ENCODE data around the gene UBA3. TPM values are rescaled to one million over a fixed set of nuclear protein-coding genes. Genes with fewer than 3 reads are reported as not detected.

Gene UBA3
- total RNA-seq, 1 donor from 2014 or later: 48.3 TPM

DNA sequence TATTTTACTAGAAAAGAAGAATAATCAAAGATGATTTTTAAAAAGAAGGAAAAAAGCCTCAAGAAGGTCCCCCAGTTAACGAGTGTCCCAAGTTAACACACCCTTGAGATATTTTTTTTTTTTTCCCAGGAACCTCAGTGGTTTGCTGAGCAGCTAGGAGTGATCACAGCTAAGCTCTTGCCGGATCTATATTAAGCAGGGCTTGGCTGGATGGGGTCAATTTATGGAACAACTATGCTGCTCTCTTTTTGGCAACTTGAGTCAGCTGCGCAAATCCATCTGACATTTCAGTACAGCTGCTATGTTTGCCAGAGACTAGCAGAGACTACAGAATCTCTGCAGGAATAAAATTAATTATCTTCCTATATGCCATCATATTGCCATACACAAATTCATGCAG, 42.2 kb upstream of the UBA3 start, which contains the start of gene LMOD3:
Gene LMOD3 (minus strand): TSS at position 193 of the 400 bp plus-strand sequence. CDS start 209 bp downstream, outside the sequence.
- DNase-seq (no peak), ATAC-seq (no peak)
- intact Hi-C loops (cut with DNase I): no loop called here
- H3K4me1 ChIP-seq: no peaks in the 10 kb centered on the region
- TF ChIP-seq, protein P1, sequence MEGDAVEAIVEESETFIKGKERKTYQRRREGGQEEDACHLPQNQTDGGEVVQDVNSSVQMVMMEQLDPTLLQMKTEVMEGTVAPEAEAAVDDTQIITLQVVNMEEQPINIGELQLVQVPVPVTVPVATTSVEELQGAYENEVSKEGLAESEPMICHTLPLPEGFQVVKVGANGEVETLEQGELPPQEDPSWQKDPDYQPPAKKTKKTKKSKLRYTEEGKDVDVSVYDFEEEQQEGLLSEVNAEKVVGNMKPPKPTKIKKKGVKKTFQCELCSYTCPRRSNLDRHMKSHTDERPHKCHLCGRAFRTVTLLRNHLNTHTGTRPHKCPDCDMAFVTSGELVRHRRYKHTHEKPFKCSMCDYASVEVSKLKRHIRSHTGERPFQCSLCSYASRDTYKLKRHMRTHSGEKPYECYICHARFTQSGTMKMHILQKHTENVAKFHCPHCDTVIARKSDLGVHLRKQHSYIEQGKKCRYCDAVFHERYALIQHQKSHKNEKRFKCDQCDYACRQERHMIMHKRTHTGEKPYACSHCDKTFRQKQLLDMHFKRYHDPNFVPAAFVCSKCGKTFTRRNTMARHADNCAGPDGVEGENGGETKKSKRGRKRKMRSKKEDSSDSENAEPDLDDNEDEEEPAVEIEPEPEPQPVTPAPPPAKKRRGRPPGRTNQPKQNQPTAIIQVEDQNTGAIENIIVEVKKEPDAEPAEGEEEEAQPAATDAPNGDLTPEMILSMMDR (IDR thresholded peaks at IDR 0.05): no peak
- H3K27ac ChIP-seq: peak within 1 kb of the TSS; percentile 7
- H3K27me3 ChIP-seq (ENCODE audit: low read depth): no peaks in the 10 kb centered on the region
- H3K4me3 ChIP-seq: no peak within 1 kb of the TSS
- H3K9me3 ChIP-seq: no peaks in the 10 kb centered on the region
- no peaks in the 10 kb centered on the region for H3K36me3 ChIP-seq

DNA sequence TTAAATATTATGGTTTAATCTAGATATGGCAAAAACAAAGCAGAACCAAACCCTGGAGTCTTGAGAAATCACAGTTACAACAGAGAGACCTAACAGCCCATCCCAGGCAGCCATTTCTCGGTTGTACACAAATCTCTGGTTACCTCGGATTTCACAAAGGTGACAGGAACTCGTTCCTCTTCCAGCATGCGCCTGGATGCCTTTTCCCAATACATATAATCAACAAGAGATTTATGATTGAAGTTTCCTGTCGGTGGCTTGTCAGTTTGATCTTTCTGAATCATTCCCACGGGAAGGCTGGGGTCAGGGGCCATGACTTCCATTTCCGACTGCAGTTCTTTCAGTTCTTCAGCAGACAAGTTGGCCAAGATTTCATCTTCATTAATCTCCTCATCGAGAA, 41.8 kb upstream of the UBA3 start:
- peak overlapping the region; percentile 7 for H3K27ac ChIP-seq
- no peaks in the 10 kb centered on the region for H3K4me1 ChIP-seq

DNA sequence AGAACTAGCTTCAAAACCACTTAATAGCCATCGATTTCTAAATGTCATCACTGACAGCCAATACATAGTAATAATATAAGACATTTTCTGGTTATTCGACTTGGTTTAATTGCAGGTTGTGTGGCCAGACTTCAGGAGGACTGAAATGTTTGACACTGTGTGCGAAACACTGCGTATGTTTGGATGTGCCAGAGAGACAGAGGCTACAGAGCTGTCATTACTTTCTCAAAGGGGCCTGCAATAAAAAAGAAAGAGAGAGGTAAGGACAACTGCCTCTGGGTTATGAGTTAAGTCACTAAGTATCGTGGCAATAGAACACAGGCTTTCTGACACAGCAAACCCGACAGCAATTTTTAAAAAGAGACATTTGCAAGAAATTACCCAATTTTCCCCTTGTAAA, 41.3 kb upstream of the UBA3 start:
- no peak for ATAC-seq
- intact Hi-C loops (cut with DNase I): no loop called here
- no peaks in the 10 kb centered on the region for H3K27me3 ChIP-seq (ENCODE audit: low read depth)
- no peak overlapping the region for H3K4me3 ChIP-seq
- peak overlapping the region; percentile 7 for H3K27ac ChIP-seq
- H3K9me3 ChIP-seq: no peaks in the 10 kb centered on the region
- no peaks in the 10 kb centered on the region for H3K4me1 ChIP-seq
- H3K36me3 ChIP-seq: no peaks in the 10 kb centered on the region
- TF ChIP-seq, protein P1 (IDR thresholded peaks at IDR 0.05): no peak
- no peak for DNase-seq

More for the DNA sequence above, 41.8 kb upstream of the UBA3 start:
- intact Hi-C loops (cut with DNase I): no loop called here
- TF ChIP-seq, protein P1 (IDR thresholded peaks at IDR 0.05): no peak
- no peak for DNase-seq
- H3K4me3 ChIP-seq: no peak overlapping the region
- no peak for ATAC-seq
- H3K36me3 ChIP-seq: no peaks in the 10 kb centered on the region
- no peaks in the 10 kb centered on the region for H3K27me3 ChIP-seq (ENCODE audit: low read depth)
- no peaks in the 10 kb centered on the region for H3K9me3 ChIP-seq

DNA sequence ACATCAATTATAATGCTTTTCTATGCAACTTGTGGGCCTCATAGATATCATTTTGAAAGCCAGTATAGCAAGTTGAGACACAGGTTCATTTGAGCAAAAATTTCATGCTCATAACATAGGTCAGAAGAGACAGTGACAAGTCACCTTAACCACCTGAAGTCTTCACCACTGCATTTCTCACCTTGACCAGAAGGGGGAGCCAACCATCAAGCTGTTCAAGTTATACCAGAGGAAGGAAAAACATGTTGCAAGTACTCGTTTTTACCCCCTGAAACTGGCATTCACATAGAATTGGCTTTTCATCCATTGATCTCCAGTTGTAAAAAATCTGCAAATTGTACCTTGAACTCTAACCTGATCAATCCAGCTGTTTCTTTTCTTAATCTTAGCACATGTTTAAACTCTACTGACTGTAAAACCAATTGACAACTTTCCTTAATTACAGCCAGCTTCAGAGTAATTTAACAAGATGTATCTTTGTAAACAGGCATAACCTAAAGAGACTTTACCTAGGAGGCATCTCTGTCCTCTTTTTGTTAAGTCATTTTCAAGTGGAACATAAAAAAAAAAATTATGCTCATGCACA, 40.8 kb upstream of the UBA3 start:
- no peak overlapping the region for H3K4me3 ChIP-seq
- H3K27me3 ChIP-seq (ENCODE audit: low read depth): no peaks in the 10 kb centered on the region
- no peaks in the 10 kb centered on the region for H3K36me3 ChIP-seq
- H3K4me1 ChIP-seq: no peaks in the 10 kb centered on the region
- H3K9me3 ChIP-seq: no peaks in the 10 kb centered on the region
- TF ChIP-seq, protein P1 (IDR thresholded peaks at IDR 0.05): peak; percentile 94
- intact Hi-C loops (cut with DNase I): no loop called here
- peak; percentile 77 to 80 for ATAC-seq
- no peak overlapping the region for H3K27ac ChIP-seq
- DNase-seq: no peak

DNA sequence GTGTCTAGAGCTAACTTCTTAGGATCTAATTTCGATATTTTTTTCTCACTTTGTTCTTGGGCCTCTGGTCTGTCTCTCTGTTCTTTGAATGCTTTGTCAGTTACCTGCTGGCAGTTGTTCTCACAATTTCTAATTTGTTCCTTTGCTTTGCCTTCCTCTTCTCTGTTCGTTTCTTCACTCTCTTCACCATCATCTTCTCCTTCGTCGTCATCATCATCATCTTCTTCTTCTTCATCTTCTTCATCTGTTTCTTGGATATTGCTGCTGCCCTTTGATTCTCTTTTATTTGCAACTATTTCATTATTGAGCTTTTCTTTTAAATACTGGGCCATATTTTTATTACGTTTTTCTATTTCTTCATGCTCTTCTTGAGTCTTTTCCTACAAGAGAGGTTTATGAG, 39.5 kb upstream of the UBA3 start:
- intact Hi-C loops (cut with DNase I): no loop called here
- Histone ChIP-seq H3K27me3 (ENCODE audit: low read depth) (no peaks in the 10 kb centered on the region), H3K36me3 (no peaks in the 10 kb centered on the region), H3K27ac (no peak overlapping the region), H3K4me1 (no peaks in the 10 kb centered on the region), H3K9me3 (no peaks in the 10 kb centered on the region), H3K4me3 (no peak overlapping the region)
- ATAC-seq (no peak), DNase-seq (no peak)
- TF ChIP-seq, protein P1 (IDR thresholded peaks at IDR 0.05): no peak
